Measurements from ENCODE around the gene CCDC121.

GRCh38 chr2:27624943-27625342, 3.9 kb downstream of the CCDC121 start:
- TF ChIP-seq CTCF (IDR thresholded peaks at IDR 0.05) (no peak), POLR2AphosphoS5 (IDR thresholded peaks at IDR 0.05) (no peak), POLR2A (IDR thresholded peaks at IDR 0.05) (no peak), EP300 (IDR thresholded peaks at IDR 0.05) (no peak)
